ENCODE measurements around the gene SCUBE1. TPM values are rescaled to one million over a fixed set of nuclear protein-coding genes. Genes with fewer than 3 reads are reported as not detected.

The SCUBE1 gene
- total RNA-seq, 1 donor from 2014 or later = 54.7 TPM

DNA sequence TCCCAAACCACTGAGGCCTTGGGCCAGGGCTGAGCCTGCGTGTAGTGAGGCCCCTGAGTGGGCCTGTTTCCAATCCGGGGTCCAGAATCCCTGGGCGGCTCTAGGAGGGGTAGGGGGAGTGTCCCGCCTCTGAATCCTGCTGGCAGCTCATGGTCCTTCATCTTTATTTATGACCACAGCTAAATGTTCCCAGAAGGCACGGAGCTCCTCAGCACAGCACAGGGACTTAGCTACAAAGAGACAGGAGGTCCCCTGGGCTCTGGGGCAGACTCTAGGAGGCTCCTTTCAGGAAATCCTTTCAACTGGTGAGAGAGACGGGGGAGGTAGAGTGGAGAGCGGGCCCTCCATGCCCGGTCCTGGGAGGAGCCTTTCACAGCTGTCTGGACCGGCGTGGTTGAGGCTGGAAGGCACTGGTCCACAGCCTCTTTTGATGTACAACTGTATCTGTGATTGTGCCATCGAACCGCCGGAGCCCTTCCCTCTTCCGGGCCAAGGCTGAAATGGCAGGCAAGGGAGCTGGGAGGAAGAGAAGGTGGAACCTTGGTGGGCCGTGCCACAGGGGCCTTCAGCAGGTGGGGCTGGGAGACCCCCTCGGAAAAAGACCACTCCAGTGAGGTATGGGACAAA lies 46.8 kb downstream of the SCUBE1 start:
- no peak overlapping the region for H3K4me3 Mint-ChIP-seq (ENCODE audit: unreplicated experiment)
- H3K9me3 Mint-ChIP-seq (ENCODE audit: unreplicated experiment) = no peaks in the 10 kb centered on the region
- DNase-seq (ENCODE audit: low spot score) = no peak
- H3K27me3 Mint-ChIP-seq (ENCODE audit: unreplicated experiment) = peaks cover 12% of the 10 kb centered on the region
- TF ChIP-seq, protein P1, sequence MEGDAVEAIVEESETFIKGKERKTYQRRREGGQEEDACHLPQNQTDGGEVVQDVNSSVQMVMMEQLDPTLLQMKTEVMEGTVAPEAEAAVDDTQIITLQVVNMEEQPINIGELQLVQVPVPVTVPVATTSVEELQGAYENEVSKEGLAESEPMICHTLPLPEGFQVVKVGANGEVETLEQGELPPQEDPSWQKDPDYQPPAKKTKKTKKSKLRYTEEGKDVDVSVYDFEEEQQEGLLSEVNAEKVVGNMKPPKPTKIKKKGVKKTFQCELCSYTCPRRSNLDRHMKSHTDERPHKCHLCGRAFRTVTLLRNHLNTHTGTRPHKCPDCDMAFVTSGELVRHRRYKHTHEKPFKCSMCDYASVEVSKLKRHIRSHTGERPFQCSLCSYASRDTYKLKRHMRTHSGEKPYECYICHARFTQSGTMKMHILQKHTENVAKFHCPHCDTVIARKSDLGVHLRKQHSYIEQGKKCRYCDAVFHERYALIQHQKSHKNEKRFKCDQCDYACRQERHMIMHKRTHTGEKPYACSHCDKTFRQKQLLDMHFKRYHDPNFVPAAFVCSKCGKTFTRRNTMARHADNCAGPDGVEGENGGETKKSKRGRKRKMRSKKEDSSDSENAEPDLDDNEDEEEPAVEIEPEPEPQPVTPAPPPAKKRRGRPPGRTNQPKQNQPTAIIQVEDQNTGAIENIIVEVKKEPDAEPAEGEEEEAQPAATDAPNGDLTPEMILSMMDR (IDR thresholded peaks at IDR 0.05; ENCODE audit: unreplicated experiment) = no peak
- peaks cover 4% of the 10 kb centered on the region for H3K36me3 Mint-ChIP-seq (ENCODE audit: low read depth, unreplicated experiment)
- H3K27ac Mint-ChIP-seq (ENCODE audit: unreplicated experiment) = no peak overlapping the region
- peaks cover 31% of the 10 kb centered on the region for H3K4me1 Mint-ChIP-seq (ENCODE audit: unreplicated experiment)

DNA sequence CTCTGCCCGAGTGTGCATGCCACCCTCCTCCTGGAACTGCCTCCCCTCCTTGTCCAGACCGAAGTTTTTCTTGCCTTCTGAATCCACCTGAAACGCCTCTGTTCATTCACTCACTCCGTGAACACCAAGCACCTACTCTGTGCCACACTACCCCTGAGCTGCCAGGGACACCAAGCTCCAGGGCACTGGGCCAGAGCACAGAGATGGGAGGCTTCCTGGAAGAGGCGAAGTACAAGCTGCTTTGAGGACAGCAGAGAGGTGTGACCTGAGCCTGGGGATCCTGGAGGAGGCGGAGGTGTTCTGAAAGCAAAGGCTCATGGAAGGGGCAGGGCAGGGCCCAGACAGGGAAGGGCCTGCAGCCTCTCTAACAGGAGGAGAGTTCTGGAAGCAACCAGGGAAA lies 47.5 kb downstream of the SCUBE1 start:
- TF ChIP-seq, protein P1 (IDR thresholded peaks at IDR 0.05; ENCODE audit: unreplicated experiment) = no peak
- H3K4me1 Mint-ChIP-seq (ENCODE audit: unreplicated experiment) = peaks cover 31% of the 10 kb centered on the region
- H3K27me3 Mint-ChIP-seq (ENCODE audit: unreplicated experiment) = peaks cover 12% of the 10 kb centered on the region
- H3K4me3 Mint-ChIP-seq (ENCODE audit: unreplicated experiment) = no peak overlapping the region
- no peaks in the 10 kb centered on the region for H3K9me3 Mint-ChIP-seq (ENCODE audit: unreplicated experiment)
- DNase-seq (ENCODE audit: low spot score) = no peak
- H3K36me3 Mint-ChIP-seq (ENCODE audit: low read depth, unreplicated experiment) = peaks cover 4% of the 10 kb centered on the region
- H3K27ac Mint-ChIP-seq (ENCODE audit: unreplicated experiment) = no peak overlapping the region

DNA sequence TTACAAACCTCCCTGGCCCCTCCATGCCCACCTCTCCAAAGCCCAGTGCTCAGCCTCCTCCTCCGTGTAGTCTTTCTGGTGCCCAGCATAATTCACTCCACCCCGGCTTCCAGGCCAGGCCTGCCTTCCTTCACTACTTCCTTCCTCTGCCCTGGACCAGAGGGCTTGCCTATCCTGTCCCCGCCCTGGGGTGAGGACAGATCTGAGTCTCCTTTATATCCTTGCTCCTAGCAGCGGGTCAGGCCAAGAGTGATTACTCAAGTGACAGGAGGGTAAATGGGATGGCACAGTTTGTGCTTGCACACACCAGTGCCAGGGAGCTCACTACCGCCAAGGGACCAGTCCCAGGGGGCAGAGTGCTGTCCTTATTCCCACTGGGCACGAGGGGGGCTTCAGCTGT lies 48.0 kb downstream of the SCUBE1 start:
- peak; percentile 30 for DNase-seq (ENCODE audit: low spot score)
- Mint-ChIP-seq H3K9me3 (ENCODE audit: unreplicated experiment) (no peaks in the 10 kb centered on the region), H3K4me3 (ENCODE audit: unreplicated experiment) (peak overlapping the region; percentile 65), H3K36me3 (ENCODE audit: low read depth, unreplicated experiment) (peaks cover 4% of the 10 kb centered on the region), H3K4me1 (ENCODE audit: unreplicated experiment) (peaks cover 31% of the 10 kb centered on the region), H3K27ac (ENCODE audit: unreplicated experiment) (no peak overlapping the region), H3K27me3 (ENCODE audit: unreplicated experiment) (peaks cover 12% of the 10 kb centered on the region)
- TF ChIP-seq, protein P1 (IDR thresholded peaks at IDR 0.05; ENCODE audit: unreplicated experiment) = no peak

DNA sequence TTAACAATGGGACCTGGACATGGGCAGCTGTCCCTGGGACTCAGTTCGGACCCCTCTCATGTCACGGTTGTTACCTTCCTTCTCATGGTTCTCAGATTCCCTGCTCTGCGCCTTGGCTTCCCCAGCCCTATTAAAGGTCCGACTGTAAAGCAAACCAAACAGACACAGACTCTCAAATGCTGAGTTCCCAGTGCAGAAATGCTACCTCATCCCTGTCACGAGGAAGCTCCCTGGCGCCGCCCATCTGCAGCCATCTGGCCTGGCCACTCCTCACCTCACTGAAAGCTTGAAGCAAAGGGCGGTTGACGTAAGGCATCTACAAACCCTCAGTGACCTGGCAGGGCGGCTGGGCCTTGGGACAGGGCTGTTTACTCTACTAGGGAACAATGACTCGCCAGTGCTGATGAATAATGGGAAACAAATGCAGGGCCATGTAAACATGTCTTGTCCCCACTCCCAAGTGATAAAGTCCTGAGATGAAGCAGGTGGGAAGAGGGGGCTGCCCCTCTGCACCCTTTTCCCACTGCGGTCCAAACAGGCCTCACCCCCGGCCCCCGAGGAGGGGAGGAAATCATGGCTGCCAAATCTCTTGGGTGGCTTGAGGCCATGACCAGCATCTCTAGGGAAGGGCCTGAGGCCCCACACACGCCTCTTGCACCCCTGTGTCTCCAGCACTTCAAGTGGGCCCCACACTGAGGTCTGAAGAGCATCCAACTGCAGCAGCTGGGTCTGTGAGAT lies 49.3 kb downstream of the SCUBE1 start:
- TF ChIP-seq, protein P1 (IDR thresholded peaks at IDR 0.05; ENCODE audit: unreplicated experiment) = no peak
- H3K27me3 Mint-ChIP-seq (ENCODE audit: unreplicated experiment) = peaks cover 12% of the 10 kb centered on the region
- H3K4me3 Mint-ChIP-seq (ENCODE audit: unreplicated experiment) = no peak overlapping the region
- H3K4me1 Mint-ChIP-seq (ENCODE audit: unreplicated experiment) = peaks cover 31% of the 10 kb centered on the region
- no peak overlapping the region for H3K27ac Mint-ChIP-seq (ENCODE audit: unreplicated experiment)
- H3K36me3 Mint-ChIP-seq (ENCODE audit: low read depth, unreplicated experiment) = peaks cover 4% of the 10 kb centered on the region
- H3K9me3 Mint-ChIP-seq (ENCODE audit: unreplicated experiment) = no peaks in the 10 kb centered on the region
- no peak for DNase-seq (ENCODE audit: low spot score)

DNA sequence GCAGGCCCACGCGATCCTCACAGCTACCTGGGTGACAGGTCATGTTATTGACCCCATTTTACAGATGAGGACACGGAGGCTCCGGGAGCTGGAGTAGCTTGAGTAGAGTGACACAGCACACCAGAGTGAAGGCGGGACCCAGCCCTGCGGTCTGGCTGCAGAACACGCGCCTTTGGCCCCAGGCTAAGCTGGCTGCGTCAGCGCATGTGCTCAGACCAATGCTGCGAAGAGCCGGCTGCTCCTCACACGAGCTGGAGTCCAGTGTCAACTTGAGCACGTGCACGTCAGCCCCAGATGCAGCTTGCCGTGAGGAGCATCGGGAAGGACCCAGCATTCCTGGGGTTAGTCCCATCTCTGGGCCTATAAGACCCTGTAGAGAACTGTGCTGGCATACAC lies 49.9 kb downstream of the SCUBE1 start:
- no peak for DNase-seq (ENCODE audit: low spot score)
- Mint-ChIP-seq H3K9me3 (ENCODE audit: unreplicated experiment) (no peaks in the 10 kb centered on the region), H3K4me3 (ENCODE audit: unreplicated experiment) (no peak overlapping the region), H3K27me3 (ENCODE audit: unreplicated experiment) (peaks cover 12% of the 10 kb centered on the region), H3K27ac (ENCODE audit: unreplicated experiment) (no peak overlapping the region), H3K36me3 (ENCODE audit: low read depth, unreplicated experiment) (peaks cover 4% of the 10 kb centered on the region), H3K4me1 (ENCODE audit: unreplicated experiment) (peaks cover 31% of the 10 kb centered on the region)
- TF ChIP-seq, protein P1 (IDR thresholded peaks at IDR 0.05; ENCODE audit: unreplicated experiment) = no peak

All from endothelial cell (in vitro differentiated cells).